GM20431 (cell line): ENCODE measurements around the gene MARCHF7.
"Not testable (repeated sequence)": the region's sequence is repeated elsewhere in the genome, so short reads cannot be mapped to it uniquely, and the experiment has no call there.

ENCODE experiments used
- in situ Hi-C: fragments of 300-500 bp; cut with MseI, MboI; formaldehyde crosslinking; loops from one replicate; pipeline ENCODE4 v1.15.0; 2020; ENCODE audit warnings: low sequenced_read_pairs; ENCODE audit not compliant: unreplicated experiment

The MARCHF7 gene

DNA sequence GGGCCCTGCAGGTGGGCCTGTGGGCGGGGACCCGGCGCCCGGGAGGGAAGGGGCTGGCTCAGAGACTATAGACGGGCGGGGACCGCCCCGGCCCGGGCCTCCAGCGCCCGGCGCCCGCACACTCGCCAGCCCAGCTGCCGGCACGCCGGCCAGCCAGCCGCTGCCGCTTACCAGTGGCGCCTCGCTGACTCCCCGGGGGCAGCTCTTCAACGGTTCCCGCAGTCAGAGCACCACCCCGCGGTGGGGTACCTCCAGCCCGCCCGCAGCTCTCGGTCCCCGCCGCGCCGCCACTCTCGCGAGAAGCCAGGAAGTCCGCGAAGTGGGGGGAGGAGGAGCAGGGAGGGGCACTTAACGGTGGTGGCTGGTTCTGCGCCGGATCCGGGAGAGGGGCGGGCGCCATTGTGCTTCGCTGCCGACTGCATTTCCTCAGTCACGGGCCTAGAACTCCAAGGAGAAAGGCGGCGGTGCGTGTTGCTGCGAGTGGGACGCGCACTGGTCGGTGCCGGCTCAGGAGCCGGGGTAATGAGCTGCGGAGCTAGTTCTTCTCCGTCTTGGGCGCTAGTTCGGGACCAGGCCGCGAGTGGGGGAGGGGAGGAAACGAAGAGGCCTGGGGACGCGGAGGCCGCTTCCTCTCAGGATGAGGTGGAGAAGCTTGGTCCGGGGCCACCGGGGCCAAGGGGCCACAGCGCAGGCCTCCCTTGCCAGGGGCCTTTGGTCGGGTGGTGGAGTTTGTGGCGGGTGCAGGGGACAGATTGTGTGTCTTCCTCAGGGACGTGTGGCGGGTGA lies at the start of gene MARCHF7:
Gene MARCHF7 (plus strand): TSS at position 364 of the 786 bp plus-strand sequence. CDS start 16,517 bp downstream, outside the sequence.
- in situ Hi-C loops, result no loop called here

GRCh38 chr2:159667423-159667822 lies 44.9 kb upstream of the MARCHF7 start:
- in situ Hi-C loops, result not testable (repeated sequence)

GRCh38 chr2:159671047-159671446 lies 41.3 kb upstream of the MARCHF7 start:
- in situ Hi-C loops, result no loop called here

DNA sequence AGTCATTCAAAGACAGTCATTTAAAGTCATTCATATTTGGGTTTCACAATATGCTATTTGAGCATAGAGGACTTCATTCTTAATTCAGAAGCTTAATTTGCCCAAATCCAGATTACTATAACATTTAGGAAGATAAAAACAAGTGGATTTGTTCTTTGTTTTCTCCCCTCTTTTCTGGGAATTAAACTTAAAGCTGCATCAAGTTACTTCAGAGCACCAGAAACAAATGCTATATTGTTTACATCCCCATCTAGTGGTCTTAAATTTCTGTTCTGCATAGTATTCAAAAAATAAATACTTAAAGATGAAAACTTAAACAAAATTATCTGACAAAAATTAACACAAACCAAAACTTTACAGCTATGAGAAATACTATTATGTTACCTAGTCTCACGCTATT lies 34.7 kb upstream of the MARCHF7 start:
- in situ Hi-C loops, result no loop called here

DNA sequence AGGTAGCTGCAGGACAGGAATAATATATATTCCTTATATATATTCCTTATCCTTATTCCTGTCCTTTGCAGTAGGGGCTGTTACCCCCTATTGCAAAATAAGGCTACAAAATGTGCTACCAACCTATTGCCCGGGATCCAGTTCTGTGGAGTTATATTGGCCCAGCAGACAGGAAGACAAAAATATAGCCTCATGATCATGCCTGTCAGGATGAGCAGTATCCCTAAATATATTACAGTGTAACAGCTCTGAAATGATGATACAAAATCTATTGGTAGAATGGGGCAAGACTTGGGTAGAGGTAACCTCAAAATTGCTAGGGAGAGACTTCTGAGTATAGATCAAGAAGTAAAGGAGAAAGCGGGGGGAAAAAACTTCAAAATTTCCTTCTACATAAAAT lies 31.6 kb upstream of the MARCHF7 start:
- in situ Hi-C loops, result no loop called here

- in situ Hi-C loops, result no loop called here
Measured at GRCh38 chr2:159683817-159684216, 28.5 kb upstream of the MARCHF7 start.

DNA sequence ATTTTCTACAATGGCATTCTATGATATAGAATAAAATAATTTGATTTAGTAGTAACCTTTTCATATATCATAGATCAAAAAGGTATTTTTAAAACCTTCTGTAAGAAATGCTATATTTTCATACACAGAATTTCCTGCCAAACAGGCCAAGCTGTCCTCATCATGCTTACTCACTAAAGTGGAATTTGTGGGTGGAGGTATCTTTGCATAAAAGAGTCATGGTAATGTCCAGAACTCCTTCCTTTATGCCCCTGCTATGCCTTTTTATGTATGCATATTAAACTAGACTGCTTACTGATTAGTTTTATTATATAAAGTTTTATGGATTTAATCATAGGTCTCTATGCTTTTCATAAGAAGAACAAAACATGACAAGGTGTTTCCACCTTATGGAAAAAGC lies 27.5 kb upstream of the MARCHF7 start:
- in situ Hi-C loops, result no loop called here

DNA sequence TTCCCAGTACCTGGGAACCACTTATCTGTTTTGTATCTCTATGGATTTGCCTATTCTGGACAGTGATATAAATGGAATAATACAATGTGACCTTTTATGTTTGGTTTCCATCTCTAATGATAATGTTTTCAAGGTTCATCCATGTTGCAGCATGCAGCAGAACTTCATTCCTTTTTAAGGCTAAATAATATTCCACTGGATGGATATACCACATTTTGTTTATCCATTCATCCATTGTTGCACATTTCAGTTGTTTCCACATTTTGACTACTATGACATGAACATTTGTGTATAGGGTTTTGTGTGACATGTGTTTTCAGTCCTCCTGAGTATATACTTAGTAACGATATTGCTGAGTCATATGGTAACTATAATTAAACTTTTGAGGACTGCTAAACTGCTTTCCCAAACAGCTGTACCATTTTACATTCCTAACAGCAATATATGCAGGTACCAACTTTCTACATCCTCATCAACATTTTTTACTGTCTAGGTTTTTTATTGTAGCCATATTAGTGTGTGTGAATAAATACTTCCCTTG lies 17.7 kb upstream of the MARCHF7 start:
- in situ Hi-C loops, result no loop called here

DNA sequence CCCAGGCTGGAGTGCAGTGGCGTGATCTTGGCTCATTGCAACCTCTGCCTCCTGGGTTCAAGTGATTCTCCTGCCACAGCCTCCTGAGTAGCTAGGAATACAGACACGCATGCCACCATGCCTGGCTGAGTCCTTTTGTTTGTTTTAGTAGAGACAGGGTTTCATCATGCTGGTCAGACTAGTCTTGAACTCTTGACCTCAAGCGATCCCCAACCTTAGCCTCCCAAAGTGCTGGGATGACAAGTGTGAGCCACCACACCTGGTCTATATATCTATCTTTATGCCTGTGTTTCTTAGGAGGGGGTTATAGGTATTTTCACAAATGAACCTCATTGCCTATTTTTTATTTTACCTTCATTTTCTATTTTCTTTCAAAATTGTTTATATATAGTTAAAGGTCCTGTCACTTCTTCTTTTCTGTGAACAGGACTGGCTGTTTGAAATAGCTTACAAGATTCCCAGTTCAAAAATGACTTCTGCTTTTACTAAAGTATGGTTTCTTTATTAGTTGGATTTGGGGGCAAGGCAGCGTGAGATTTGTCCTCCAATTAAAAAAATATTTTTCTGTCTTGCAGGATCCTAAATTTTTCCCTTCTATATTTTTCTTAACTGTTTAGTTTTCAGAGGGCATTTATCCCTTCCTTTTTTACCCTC lies 16.4 kb upstream of the MARCHF7 start:
- in situ Hi-C loops, result no loop called here

- in situ Hi-C loops, result no loop called here
Measured at GRCh38 chr2:159703491-159703890, 8.8 kb upstream of the MARCHF7 start.

- in situ Hi-C loops, result no loop called here
Measured at GRCh38 chr2:159706385-159706980, 5.8 kb upstream of the MARCHF7 start.

DNA sequence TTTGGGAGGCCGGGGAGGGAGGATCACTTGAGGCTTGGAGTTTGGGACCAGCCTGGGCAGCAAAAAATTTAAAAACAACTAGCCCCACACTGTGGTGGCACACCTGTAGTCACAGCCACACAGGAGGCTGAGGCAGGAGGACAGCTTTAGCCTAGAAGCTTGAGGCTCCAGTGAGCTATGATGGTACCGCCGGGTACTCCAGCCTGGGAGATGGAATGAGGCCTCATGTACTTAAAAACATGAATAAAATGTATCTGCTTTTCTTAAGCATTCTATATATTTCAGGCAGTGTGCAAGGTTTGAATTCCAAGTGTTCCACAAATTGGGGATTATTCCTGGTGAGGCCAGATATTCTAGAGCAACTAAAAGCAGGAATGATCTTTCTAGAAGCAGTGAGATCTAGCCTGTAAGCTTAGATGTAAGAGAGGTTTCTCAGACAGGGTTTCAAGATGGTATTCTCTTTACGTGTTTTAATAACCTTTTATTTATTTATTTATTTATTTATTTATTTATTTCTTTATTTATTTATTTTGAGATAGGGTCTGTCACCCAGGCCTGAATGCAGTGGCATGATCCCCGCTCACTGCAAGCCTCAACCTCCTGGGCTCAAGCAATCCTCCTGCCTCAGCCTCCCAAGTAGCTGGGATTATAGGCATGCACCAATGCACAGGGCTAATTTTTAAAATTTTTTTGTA lies 4.1 kb upstream of the MARCHF7 start:
- in situ Hi-C loops, result no loop called here

DNA sequence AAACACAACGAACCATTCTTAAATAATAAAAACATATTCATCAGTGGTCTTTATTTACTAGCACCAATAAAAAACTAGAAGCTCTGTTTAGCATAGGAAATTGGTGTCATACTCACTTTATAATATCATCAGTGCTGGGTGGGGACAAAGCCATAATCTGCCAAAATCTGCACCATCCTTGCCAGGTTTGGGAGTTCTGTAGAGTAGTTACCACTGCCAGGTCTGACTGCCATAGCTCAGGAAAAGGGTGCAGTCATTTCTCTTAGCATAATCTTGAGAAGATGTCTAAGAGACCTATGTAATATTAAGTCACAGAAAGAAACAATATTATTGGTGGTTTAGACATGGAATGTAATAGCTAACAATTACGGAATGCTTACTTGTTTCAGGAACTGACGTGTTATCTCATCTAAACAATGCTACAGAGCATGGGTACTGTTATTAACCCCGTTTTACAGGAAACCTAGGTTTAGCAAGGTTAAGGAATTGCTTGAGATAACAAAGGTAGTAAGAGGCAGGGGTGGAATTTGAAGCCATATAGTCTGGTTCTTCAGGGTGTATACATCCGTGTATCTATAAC lies 1.6 kb upstream of the MARCHF7 start:
- in situ Hi-C loops, result no loop called here

DNA sequence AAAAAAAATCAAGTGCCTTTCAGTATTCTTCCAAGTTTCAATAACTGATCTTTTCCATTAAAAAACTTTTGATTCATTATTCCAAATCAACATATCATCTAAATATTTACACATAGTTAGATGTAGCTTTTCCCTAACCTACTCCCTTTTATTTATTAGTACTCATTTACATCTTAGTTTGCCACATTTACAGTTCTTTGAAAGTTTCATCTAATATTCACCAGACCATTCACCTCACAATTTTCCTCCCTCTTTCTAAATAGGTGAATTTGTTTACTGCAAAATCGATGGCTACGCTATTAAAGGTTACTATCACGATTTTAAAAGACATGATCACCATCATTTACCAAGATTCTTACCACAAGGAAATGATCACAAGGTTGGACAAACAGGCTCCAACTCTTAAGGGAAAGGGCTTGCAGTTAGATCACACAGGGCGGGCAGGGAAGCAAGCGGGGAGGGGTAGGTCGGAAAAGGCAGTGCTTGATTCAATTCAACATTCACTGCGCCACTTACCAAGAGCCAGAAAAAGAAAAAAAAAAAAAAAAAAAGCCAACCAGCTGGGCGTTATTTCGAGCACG lies 654 bp upstream of the MARCHF7 start:
- in situ Hi-C loops, result no loop called here

DNA sequence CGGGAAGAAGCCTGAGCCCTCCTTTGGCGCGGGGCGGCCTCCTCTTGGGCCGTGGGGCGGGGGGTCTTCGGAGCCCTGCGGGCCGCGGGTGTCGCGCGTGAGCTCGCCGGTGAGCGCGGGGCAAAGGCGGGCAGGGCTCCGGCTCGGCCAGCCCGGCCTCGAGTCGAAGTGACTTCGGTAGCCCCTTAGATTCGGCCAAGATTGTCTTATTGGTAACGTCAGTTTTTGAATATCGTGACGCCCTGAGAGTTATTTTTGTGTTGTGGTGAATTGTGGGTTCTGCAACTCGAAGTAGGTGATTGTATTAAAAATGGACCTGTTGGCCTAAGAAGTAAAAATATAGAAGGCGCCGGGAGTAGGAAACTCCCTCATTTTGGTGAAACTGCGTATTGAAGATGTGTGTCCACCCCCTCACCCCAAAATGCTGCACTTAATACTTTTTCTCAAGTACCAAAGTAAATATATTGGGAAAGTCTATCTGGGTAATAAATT lies 669 bp downstream of the MARCHF7 start:
- in situ Hi-C loops, result no loop called here

- in situ Hi-C loops, result no loop called here
Measured at GRCh38 chr2:159713631-159714246, 1.4 kb downstream of the MARCHF7 start.

GRCh38 chr2:159714247-159714930 lies 2.1 kb downstream of the MARCHF7 start:
- in situ Hi-C loops, result no loop called here

DNA sequence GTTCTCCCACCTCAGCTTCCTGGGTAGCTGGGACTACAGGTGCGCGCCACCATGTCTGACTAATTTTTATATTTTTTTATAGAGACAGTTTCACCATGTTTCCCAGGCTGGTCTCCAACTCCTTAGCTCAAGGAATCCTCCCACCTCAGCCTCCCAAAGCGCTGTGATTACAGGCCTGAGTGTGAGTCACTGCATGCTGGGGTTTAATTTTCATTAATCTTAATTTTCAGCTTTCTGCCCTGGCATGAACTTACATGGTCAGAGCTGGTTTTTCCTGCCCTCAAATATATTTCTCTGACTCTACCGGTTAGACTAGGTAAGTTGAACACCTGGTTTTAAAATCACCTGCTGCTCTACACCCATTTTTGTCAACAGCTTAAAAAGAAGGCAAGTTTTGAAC lies 3.1 kb downstream of the MARCHF7 start:
- in situ Hi-C loops, result no loop called here

DNA sequence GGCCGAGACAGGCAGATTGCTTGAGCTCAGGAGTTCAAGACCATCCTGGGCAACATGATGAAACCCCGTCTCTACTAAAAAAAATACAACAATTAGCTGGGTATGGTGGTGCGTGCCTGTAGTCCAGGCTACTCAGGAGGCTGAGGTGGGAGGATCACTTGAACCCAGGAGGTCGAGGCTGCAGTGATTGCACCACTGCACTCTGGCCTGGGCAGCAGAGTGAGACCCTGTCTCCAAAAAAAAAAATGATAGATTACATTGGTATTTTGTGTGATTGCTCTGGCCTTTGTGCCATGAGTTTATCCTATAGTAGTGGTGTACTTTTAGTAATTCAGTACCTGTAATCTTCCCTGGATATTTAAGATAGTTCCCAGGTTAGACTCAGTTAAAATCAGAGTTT lies 4.1 kb downstream of the MARCHF7 start:
- in situ Hi-C loops, result not testable (repeated sequence)
